Stimulated activated CD4-positive, alpha-beta T cell treated with anti-CD3 and anti-CD28 coated beads, TNF-alpha, amount 100 ng/mL, for 48 hours (primary cell): Measurements from ENCODE around the gene LRRC43.

Experiments
- DNase-seq, 3 donors: peaks; one replicate each; pipeline ENCODE4 v3.0.0-alpha.2; 2020; ENCODE audit warnings: low read depth in 3 of 3

LRRC43 gene

DNA sequence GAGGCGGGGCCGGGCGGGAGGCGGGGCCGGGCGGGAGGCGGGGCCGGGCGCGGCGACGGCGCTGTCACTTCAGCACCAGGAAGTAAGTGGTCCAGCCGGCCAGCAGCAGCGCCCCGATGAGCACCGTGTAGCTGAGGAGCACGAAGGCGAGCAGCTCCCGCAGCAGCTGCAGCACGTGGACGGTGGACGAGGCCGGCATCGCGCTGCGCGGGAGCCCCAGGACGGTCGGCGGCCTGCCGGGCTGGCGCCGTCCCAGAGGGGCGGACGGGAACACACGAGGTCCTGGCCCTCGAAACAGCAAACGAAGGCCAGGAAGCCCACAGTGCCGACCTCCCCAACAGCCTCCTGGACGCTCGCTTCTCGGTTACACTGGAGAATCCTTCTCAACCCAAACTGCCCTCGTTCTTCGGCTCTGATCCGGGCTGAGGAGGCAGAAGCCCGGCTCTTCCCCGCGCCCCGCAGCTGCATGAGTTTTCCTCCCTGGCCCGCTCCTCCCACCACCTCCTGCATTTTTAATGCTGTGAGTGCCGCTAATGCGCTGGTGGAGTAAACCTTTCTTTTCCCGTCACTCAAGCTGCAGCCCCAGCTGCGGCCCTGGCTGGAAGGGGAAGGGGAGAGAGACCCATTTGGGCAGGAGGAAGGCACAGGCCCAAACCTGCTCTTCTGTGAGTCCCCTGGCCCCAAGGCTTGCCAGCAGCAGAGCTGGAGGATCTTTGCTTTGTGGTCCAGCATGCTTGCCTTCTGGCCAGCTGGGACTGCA lies 43.6 kb downstream of the LRRC43 start:
- no peak for DNase-seq

- no peak for DNase-seq
Measured at GRCh38 chr12:122227341-122227740, 44.4 kb downstream of the LRRC43 start.

GRCh38 chr12:122228092-122228491 lies 45.2 kb downstream of the LRRC43 start:
- no peak for DNase-seq

GRCh38 chr12:122230798-122231197 lies 47.9 kb downstream of the LRRC43 start:
- DNase-seq, result no peak

- DNase-seq, result no peak
Measured at GRCh38 chr12:122232691-122233090, 49.8 kb downstream of the LRRC43 start.

- DNase-seq, result no peak
Measured at GRCh38 chr12:122235741-122236140, 52.8 kb downstream of the LRRC43 start.

- no peak for DNase-seq
Measured at GRCh38 chr12:122238861-122239260, 55.9 kb downstream of the LRRC43 start.

GRCh38 chr12:122243965-122244364 lies 61.0 kb downstream of the LRRC43 start:
- DNase-seq, result no peak

- DNase-seq, result no peak
Measured at GRCh38 chr12:122244565-122245371, 61.8 kb downstream of the LRRC43 start.

DNA sequence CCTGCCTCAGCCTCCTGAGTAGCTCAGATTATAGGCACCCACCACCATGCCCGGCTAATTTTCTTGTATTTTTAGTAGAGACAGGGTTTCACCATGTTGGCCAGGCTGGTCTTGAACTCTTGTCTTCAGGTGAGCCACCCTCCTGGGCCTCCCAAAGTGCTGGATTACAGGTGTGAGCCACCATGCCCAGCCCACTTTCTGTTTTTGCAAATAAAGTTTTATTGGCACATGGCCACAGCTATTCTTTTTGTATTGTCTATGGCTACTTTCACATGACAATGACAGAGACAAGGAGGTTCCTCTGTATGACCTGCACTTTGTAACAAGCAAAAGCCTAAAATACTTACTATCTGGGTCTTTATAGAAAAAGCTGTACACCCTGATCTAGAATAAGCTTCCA lies 62.6 kb downstream of the LRRC43 start:
- DNase-seq, result no peak

- DNase-seq, result no peak
Measured at GRCh38 chr12:122250047-122250446, 67.1 kb downstream of the LRRC43 start.

GRCh38 chr12:122250536-122250935 lies 67.6 kb downstream of the LRRC43 start:
- no peak for DNase-seq
